Fibroblast of peridontal ligament (primary cell): ENCODE measurements around the gene SMYD3.

Experiments
- DNase-seq: peaks from one replicate; pipeline ENCODE4 v3.0.0-alpha.2; 2010; ENCODE audit errors: extremely low read depth

SMYD3 gene

GRCh38 chr1:246515390-246516005, 8.4 kb upstream of the SMYD3 start:
- DNase-seq, result no peak

GRCh38 chr1:246513619-246514343, 6.7 kb upstream of the SMYD3 start:
- DNase-seq, result no peak

- DNase-seq, result no peak
These were observed 6.0 kb upstream of the SMYD3 start for GRCh38 chr1:246513041-246513440.

- no peak for DNase-seq
These were observed 5.6 kb upstream of the SMYD3 start for GRCh38 chr1:246512635-246513034.

- no peak for DNase-seq
These were observed 5.2 kb upstream of the SMYD3 start for GRCh38 chr1:246512230-246512629.

GRCh38 chr1:246511203-246511602, 4.1 kb upstream of the SMYD3 start:
- DNase-seq, result no peak

- DNase-seq, result no peak
These were observed 3.3 kb upstream of the SMYD3 start for GRCh38 chr1:246510147-246511030.

- no peak for DNase-seq
These were observed 2.0 kb upstream of the SMYD3 start for GRCh38 chr1:246508897-246509688.

- no peak for DNase-seq
These were observed 759 bp downstream of the SMYD3 start for GRCh38 chr1:246506367-246506673.

GRCh38 chr1:246503341-246503740, 3.7 kb downstream of the SMYD3 start:
- no peak for DNase-seq

GRCh38 chr1:246497331-246497915, 9.7 kb downstream of the SMYD3 start:
- DNase-seq, result peak; percentile 88

GRCh38 chr1:246492611-246493245, 14.4 kb downstream of the SMYD3 start:
- DNase-seq, result peak; percentile 89

- DNase-seq, result no peak
These were observed 15.5 kb downstream of the SMYD3 start for GRCh38 chr1:246491551-246492053.

GRCh38 chr1:246488674-246489073, 18.4 kb downstream of the SMYD3 start:
- DNase-seq, result no peak

GRCh38 chr1:246483569-246483933, 23.5 kb downstream of the SMYD3 start:
- DNase-seq, result no peak

- DNase-seq, result peak; percentile 62
These were observed 24.1 kb downstream of the SMYD3 start for GRCh38 chr1:246482805-246483568.

- DNase-seq, result no peak
These were observed 28.0 kb downstream of the SMYD3 start for GRCh38 chr1:246479061-246479460.

GRCh38 chr1:246477634-246478033, 29.4 kb downstream of the SMYD3 start:
- no peak for DNase-seq

- DNase-seq, result peak; percentile 21
These were observed 30.3 kb downstream of the SMYD3 start for GRCh38 chr1:246476771-246477170.

- DNase-seq, result no peak
These were observed 35.4 kb downstream of the SMYD3 start for GRCh38 chr1:246471688-246472087.
